ENCODE results near the gene BDP1.
A peak's percentile ranks its signal among the peaks of the same experiment; 100 is the strongest.
"Not testable (repeated sequence)": the region's sequence is repeated elsewhere in the genome, so short reads cannot be mapped to it uniquely, and the experiment has no call there.

The BDP1 gene, protein sequence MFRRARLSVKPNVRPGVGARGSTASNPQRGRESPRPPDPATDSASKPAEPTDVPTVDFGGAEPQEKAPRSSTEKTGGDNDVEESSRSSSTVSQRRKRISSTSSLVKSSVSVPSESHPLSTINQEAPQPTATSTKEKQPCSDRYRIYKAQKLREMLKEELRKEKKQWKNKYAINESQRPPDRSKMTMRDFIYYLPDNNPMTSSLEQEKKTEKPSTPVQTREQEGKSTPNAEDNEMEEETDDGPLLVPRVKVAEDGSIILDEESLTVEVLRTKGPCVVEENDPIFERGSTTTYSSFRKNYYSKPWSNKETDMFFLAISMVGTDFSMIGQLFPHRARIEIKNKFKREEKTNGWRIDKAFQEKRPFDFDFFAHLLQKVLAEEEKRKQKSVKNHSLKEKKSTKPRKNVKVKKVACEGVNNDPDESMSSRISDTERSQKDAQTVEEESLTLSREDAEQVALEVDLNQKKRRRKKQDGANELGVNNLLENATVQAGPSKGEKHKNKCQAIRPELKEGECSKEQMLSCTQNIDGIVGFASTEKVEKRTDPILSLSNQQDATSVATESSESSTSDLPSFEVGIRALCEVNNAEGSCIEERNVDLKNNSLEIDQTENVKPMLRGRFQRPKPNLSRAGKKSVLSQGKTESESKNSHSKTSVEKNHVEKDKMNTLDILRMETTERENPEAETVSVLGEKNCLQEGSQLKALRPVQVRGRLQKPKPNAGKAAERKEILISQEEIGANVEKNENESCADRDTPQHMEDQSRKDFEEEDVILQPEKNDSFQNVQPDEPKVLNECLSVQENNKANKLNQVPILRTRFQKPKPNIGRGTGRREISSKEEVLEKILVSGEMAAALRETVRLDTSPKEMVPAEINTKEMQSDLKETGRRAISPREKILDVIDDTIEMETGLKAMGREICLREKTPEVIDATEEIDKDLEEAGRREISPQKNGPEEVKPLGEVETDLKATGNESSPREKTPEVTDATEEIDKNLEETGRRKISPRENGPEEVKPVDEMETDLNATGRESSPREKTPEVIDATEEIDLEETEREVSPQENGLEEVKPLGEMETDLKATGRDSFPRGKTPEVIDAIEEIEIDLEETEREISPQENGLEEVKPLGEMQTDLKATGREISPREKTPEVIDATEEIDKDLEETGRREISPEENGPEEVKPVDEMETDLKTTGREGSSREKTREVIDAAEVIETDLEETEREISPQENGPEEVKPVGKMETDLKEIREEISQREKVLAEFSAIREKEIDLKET (N-terminal part only)

DNA sequence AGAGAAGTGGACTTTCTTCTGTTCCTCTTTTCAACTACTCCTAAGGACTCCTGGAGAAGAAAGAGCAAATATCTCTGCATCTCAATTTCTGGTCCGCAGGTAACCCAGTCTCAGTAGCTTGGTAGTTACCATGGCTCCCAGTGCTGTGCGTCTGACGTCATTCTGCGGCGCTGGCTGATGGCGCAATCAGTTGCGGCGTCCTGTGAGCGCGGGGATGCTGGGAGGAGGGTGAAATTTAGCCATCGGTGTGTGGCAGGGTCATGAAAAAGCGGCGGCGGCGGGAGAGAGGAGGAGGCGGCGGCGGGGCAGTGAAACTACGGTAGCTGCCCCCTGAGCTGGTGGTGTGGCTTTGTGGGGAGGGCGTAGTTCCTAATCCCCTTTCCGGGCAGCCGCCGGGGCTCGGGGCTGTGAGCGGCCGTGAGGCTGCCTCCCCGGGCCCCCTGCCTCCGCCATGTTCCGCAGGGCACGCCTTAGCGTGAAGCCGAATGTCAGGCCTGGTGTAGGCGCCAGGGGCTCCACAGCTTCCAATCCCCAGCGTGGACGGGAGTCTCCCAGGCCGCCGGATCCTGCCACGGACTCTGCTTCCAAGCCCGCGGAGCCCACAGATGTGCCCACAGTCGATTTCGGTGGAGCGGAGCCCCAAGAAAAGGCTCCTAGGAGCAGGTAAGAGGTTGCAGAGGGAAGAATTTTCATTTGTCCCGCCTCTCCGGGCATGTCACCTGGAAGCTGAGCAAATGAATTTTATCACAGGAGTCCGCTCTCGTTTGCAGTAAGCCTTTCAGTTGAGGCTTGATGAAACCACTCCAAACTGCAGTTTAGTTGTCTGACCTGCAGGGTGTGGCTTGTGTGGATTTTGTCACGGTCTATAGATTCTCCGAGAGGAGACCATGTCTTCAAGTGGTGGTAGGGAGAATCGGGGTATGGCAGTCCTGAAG, at the start of gene BDP1:
Gene BDP1, plus strand, starts transcription at position 225 of the 935 bp plus-strand sequence. Its CDS starts 227 bp downstream, at position 452.
- peak; percentile 93 for DNase-seq

DNA sequence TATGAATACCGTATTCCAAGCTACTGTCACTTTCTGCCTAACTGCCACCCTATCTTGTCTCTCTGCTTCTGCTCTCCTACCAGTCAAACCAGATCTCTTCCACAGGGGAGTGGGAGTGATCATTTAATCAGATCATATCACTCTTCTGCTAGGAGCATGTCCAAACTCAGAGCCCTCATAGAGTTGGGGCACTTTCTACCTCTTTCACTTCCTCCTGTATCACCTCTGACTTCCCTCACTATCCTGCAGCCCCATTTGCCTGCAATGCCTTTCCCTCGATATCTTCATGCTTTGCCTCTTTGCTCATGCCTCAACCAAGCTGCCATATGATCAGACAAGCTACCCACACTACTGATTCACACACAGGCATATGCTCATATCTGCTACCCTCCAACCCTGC, 45.4 kb upstream of the BDP1 start:
- DNase-seq: not testable (repeated sequence)

DNA sequence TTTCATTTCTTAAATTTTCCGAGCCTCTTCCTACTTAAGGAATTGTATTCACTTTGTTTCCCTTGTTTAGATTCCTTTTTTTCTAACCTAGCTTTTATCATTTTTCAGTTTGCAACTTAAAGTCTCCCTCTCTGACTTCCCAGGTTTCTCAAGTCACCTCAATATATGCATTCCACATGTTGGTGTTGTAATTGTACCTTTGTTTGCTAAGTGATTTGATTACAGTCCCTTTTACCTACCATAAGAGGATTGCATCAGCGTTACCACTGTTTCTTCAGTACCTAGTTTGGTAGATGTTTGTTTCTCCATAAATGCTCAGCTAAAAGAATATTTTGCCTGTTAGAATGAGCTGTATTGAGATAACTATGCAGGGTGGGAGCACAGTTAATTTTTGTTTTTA, 39.8 kb upstream of the BDP1 start:
- not testable (repeated sequence) for DNase-seq

DNA sequence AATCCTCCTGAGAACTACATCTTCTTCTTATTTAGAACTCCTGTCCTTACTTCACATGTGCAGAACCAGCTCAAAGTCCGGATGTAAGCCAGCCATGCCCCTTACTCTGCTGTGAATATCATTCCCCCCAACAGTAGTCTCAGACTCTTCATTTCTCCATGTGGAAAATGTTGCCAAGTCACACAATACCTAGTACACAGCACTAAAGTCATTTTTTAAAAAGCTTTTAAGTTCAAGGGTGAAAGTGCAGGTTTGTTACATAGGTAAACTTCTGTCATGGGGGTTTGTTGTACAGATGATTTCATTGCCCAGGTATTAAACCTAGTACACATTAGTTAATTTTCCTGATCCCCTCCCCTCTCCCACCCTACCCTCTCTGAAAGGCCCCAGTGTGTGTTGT, 37.4 kb upstream of the BDP1 start:
- DNase-seq: not testable (repeated sequence)

DNA sequence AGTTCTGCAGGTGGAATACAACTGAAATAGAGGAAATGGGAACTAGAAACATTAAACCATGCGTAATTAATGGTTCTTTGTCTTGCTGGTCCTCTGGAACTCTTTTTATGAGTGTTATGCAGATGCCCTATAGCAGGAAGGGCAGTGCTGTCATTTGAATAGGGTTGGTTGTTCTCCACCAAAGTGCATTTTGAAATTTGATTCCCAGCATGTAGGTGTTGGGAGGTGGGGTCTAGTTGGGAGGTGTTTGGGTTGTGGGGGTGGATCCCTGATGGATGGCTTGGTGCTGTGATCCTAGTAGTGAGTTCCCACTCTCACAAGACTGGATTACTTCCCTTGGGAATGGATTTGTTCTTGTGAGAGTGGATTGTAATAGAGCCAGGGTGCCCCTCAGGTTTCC, 34.2 kb upstream of the BDP1 start:
- DNase-seq: not testable (repeated sequence)

DNA sequence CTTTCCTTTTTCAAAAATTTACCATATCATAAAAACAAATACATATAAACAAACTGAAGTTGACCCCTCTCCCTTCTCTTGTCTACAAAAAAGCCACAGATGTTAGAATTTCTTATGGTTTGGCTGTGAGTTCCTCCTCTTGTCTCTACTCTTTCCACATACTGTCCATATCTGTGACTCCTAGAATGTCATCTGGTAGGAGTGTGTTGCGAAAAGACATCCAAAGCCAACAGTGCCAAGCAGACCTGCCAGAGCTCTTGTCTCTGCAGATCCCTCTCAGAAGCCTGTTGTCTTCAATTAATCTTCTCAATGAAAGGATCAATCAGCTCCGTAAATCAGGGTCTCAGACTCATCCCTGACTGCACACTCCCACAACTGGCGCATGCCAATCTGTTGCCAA, 31.6 kb upstream of the BDP1 start:
- DNase-seq: not testable (repeated sequence)

DNA sequence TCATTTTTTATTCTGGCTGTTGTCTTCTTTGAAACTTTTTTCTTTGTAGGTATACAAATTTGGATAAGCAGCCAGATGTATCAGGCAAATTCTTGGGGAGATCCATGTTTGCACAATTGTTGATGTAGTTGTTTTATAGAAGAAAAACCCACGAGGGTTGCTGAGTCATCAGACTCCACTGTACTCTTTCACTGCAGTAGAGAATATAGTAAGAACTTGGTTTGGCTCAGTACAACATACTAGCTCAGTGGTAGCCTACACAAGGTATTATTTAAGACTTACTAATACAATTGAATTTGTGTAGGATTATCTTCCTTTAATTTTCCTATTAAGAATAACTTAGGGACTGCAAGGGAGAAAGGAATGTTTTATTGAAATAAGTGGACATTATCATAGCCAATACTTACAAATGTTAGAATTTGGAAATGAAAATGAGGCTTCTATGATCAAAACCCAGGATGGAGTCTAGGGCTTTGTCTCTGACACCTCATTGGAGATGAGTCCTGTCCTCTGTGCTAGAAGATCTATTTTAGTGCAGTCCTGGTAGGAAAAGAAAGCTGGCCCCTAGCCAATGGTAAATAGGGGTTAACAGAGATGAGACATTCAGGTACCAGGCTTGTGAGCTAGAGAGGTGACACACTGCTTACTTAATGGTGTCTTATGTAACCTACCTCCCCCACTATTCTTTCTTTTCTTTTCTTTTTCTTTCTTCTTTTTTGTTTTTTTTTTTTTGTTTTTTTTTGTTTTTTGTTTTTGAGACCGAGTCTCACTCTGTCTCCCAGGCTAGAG, 28.6 kb upstream of the BDP1 start:
- DNase-seq: peak; percentile 25

DNA sequence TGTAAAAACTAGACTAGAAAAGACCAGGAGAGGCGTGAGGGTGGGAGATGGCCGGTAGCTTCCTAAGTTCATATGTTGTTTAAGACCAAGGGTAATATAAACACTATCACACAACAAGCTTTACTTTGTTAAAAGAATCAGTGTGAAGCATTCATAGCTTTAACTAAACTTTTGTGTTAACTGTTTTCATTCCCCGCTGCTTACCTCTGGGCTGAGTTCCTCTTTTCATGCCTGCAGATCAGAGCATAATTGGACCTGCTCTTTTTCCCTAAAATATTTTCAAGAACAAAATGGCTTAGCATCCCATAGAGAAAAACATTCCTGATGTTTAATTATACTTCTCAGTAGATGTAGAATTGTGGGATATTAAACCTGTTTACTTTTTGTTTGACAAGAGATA, 23.0 kb upstream of the BDP1 start:
- not testable (repeated sequence) for DNase-seq

DNA sequence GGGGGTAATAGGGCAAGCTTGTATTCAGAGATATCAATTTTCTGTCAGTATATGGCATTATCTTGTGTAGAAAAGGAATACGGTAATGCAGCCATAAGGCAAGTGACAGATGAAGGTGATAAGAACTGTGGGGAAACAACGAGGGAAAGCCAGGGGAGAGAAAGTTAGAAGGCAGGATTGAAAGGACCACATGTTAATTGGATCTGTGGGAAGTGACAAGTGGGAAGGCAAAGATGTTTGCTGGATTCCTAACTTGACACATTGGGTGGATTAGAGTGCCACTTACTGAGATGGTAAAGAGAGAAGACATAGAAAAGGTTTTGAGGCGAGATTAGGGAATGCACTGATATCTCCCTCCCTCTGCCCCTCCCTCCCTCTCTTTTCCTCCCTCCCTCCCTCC, 20.6 kb upstream of the BDP1 start:
- not testable (repeated sequence) for DNase-seq

DNA sequence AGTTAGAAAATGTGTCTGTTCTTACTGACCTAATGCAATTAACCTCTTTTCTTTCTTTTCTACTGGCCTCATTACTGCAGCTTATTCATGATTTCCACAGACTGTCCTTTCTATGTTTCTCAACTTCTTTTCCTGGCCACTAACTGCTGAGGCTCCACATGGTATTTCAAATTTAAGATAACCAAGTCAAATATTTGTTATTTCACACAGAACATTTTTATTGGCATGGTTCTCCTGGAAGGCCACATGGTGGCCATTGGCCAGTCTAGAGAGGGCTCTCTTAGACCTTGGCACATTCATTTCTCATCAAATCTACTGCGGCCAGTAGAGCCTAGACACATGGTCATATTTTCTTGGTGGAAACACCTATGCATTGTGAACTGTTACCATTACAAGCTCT, 13.9 kb upstream of the BDP1 start:
- DNase-seq: not testable (repeated sequence)

DNA sequence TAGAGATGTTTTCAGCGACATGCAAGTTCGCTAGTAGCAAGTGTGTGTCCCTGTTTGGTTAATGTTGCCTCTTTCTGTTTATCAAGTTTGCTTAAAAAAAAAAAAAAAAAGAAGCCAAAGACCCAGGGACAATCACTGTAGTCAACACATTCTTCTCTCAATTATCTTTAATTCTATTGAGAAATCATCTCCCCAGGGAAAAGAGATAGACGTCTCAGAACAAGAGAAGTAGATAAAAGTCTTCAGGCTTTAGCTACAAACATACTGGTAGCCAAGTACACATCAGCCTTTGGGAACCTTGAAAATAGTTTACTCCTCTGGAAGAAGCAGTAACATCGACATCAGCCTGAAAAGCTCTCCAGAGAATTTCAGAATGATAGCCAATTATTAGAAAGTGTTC, 11.6 kb upstream of the BDP1 start:
- not testable (repeated sequence) for DNase-seq

DNA sequence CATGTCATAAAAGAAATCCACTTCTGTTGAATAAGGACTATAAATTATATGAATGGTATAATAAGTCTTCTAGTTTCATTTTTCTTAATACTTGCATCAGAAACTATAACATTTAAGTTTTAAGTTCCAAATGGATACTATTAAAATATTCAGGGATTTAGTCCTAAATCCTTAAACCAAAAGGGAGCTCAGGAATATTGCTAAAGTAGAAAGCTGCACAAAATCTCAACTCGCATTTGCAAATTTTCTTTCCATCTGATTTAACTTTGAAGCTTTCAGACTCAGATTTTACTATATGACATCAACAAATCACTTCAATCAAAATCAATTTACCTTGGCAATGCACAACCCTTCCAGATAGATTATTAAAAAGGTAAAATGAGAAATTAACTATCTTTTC, 10.4 kb upstream of the BDP1 start:
- DNase-seq: not testable (repeated sequence)

DNA sequence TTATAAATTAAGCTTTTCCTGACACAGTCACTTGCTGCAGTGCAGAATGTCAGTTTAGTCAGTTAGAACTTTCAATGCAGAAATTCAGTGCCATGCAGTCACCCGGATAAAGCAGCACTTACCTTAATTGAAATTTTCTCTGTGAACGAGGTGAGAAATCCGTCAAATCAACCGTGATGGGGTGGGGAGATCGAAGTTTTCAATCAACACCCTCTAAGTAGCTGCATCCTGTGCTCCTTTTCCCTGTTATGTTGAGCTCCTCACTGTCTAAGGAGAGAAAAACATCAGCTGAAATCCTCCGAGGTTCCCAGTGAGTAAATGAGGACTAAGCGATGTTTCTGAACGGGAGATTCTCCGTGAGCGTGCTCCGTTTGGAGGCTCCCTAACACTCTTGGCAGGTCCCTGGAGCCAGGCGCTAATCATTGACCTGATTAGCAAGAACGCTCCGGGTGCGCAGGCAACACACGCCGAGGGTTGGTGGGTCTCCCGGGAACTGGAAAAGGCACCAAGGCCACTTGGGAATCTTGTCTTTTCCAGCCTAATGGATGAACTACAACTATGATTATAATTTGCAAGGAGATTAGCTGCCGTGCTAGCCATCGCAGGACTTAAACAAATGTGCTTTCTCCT, 9.8 kb upstream of the BDP1 start:
- DNase-seq: not testable (repeated sequence)

DNA sequence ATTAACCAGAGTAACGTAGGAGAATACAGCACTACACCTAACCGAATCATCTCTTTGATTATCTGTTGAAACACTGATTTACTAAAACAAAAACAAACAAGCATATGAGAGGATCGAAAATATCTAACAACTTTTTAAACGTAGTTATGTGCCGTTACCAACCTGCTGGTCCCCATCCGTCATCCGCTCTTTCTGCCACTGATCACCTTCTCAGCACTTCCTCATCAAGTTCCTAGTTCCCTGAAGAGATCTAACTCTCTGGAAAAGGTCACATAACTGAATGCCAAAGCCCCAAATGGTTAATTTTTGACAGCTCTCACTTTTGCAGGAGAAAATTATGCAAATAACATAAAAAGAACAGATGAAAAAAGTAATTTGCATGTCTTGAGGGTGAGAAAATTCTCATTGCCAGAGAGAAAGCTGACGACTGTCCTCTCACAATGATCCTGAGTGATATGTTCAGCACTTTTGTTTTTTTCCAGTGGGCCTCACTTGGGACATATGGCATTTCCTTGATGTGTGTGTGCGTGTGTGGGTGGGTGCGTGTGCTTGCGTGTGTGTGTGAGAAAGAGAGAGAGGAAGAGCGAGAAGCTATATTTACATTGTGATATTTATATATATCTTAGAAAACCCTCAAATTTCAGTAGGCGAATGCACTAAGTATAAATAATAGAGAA, 8.8 kb upstream of the BDP1 start:
- not testable (repeated sequence) for DNase-seq

DNA sequence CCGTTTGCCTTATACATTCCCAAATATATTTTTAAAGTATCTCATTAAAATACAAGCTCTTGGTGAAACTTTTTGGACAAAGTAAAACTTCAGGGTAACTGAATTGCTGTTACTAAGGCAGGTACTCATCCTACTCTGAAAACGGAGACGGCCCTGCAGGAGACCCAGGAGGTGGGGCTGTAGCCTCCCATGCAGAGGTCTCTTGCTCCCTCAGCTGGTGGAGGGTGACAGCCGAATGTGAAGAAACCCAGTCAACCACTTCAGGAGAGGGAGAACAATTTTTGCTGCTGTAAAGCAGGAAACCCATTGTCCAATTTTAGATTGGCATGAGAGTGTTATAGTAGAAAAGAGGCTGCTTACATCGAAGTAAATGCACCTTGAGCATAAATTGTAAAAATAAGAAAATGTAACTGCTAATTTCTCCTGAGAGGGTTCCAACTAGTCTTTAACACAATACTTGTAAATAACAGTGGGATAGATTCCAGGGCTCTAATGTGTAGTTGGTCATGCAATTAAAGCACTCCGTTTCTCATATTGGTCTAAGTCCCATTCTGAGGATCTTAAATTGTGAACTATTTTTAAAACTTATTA, 8.1 kb upstream of the BDP1 start:
- peak; percentile 71 for DNase-seq

DNA sequence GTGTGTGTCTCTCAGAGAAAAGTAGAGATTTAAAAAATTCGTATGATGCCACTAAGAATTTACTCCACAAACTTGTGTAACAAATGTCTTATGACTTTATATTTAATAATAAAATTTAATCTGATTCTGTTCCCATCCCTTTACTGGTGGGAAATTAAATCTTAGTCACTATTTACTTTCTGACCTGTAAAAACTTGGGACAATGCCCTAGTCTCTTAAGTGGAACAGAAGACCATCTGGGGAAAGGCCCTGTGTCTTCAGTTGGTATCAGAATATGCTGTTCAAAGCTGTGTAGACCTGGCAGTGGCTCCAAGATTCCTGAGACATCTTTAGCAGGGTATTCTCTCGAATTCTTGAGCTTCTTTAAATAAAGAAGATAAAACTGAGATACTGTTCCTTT, 2.6 kb upstream of the BDP1 start:
- no peak for DNase-seq

DNA sequence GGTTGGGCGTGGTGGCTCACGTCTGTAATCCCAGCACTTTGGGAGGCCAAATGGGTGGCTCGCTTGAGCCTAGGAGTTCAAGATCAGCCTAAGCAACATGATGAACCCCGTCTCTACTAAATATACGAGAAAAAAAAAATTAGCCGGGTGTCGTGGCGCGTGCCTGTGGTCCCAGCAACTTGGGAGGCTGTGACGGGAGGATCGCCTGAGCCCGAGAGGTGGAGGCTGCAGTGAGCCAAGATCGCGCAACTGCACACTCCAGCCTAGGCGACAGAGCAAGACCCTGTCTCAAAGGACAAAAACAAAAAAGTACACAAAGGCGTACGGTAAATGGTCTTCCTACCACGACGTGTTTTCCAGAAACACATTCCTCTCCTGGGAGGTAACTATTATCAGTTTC, 538 bp upstream of the BDP1 start:
- no peak for DNase-seq

DNA sequence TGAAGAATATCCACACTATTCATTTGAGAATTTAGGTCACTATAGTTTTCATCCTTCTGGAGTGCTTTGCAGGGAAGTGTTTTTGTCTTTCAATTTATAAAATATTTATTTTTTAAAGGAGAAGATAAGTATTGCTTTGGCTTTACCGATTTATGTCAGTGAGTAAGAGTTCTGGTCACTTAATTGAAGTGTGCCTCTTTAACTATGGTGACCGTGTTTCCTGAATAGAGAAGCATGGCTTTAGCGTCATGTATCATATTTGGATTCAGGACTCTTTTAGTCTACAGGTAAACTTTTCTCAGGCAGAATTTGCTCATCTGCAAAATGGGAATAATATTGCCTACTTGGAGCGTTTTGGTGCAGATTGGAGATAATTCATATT, 902 bp downstream of the BDP1 start:
- no peak for DNase-seq

DNA sequence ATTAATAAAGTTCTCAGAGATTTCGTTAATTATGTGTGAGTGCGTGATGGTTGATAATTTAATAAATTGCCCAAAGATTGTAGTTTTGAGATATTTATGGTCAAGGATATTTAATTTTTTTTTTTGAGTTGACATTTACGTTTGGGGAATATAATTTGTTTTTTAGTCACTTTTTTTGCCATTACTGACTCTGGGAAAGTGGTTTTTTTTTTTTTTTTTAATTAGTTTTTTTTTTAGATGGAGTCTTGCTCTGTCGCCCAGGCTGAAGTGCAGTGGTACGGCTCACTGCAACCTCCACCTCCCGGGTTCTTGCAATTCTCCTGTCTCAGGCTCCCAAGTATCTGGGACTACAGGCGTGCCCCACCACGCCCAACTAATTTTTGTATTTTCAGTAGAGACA, 1.7 kb downstream of the BDP1 start:
- DNase-seq: no peak

DNA sequence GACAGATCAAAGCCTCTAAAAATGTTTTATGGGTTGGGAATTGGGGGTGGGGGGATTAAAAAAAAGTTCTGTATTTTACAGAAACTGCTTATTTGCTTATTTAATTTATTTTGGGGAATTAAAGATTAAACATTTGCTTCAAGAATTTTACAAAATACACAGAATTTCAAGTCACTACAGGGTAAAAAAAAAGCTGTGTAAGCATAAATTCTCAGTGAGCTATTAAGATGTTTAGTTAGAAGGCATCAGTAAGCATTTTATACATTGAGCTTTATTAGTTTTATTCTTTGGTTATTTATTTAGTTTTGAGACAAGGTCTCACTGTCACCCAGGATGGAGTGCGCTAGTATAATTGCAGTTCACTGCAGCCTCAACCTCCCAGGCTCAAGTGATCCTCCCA, 5.2 kb downstream of the BDP1 start:
- no peak for DNase-seq
